ENCODE results near the gene CELA2A.
"Not testable (repeated sequence)": the region's sequence is repeated elsewhere in the genome, so short reads cannot be mapped to it uniquely, and the experiment has no call there.

Gene CELA2A

GRCh38 chr1:15452866-15453571 is 3.5 kb upstream of the CELA2A start:
- H3K27ac ChIP-seq = no peak overlapping the region
- TF ChIP-seq ZFX (IDR thresholded peaks at IDR 0.05; ENCODE audit: borderline replicate concordance) = no peak

GRCh38 chr1:15453734-15454133 is 2.8 kb upstream of the CELA2A start:
- TF ChIP-seq ZFX (IDR thresholded peaks at IDR 0.05; ENCODE audit: borderline replicate concordance) = no peak
- TF ChIP-seq CTCF (IDR thresholded peaks at IDR 0.05) = no peak
- H3K27ac ChIP-seq = no peak overlapping the region

- H3K27ac ChIP-seq = no peak overlapping the region
- no peak for TF ChIP-seq ZFX (IDR thresholded peaks at IDR 0.05; ENCODE audit: borderline replicate concordance)
- TF ChIP-seq CTCF (IDR thresholded peaks at IDR 0.05) = no peak
Measured at GRCh38 chr1:15454256-15454655, 2.3 kb upstream of the CELA2A start.

- H3K27ac ChIP-seq = no peak overlapping the region
- TF ChIP-seq CTCF (IDR thresholded peaks at IDR 0.05) (no peak), ZFX (IDR thresholded peaks at IDR 0.05; ENCODE audit: borderline replicate concordance) (no peak)
Measured at GRCh38 chr1:15455522-15455921, 1.0 kb upstream of the CELA2A start.

GRCh38 chr1:15457585-15457984 is 1.1 kb downstream of the CELA2A start:
- TF ChIP-seq ZFX (IDR thresholded peaks at IDR 0.05; ENCODE audit: borderline replicate concordance) (no peak), CTCF (IDR thresholded peaks at IDR 0.05) (no peak)
- H3K27ac ChIP-seq = no peak overlapping the region

- not testable (repeated sequence) for H3K27ac ChIP-seq
Measured at GRCh38 chr1:15458388-15458787, 1.9 kb downstream of the CELA2A start.

GRCh38 chr1:15459771-15460707 is 3.5 kb downstream of the CELA2A start:
- TF ChIP-seq ZFX (IDR thresholded peaks at IDR 0.05; ENCODE audit: borderline replicate concordance) (no peak), CTCF (IDR thresholded peaks at IDR 0.05) (no peak)

GRCh38 chr1:15460708-15461095 is 4.2 kb downstream of the CELA2A start:
- TF ChIP-seq ZFX (IDR thresholded peaks at IDR 0.05; ENCODE audit: borderline replicate concordance) (no peak), CTCF (IDR thresholded peaks at IDR 0.05) (no peak)

More at GRCh38 chr1:15459771-15460707, 3.5 kb downstream of the CELA2A start:
- H3K27ac ChIP-seq = no peak overlapping the region

GRCh38 chr1:15463064-15463800 is 6.7 kb downstream of the CELA2A start:
- H3K27ac ChIP-seq = not testable (repeated sequence)

More at GRCh38 chr1:15460708-15461095, 4.2 kb downstream of the CELA2A start:
- H3K27ac ChIP-seq = no peak overlapping the region

GRCh38 chr1:15463926-15464322 is 7.4 kb downstream of the CELA2A start:
- not testable (repeated sequence) for H3K27ac ChIP-seq

All from 22Rv1 (cell line).